Measurements from ENCODE around the gene PARVG.

GRCh38 chr22:44229331-44229730, 48.6 kb downstream of the PARVG start:
- TF ChIP-seq CTCF (IDR thresholded peaks at IDR 0.05; ENCODE audit: low read depth, low read length) = no peak
- TF ChIP-seq, protein P1, sequence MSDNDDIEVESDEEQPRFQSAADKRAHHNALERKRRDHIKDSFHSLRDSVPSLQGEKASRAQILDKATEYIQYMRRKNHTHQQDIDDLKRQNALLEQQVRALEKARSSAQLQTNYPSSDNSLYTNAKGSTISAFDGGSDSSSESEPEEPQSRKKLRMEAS (IDR thresholded peaks at IDR 0.05; ENCODE audit: low read depth, low read length) = no peak
- no peak for TF ChIP-seq POLR2A (IDR thresholded peaks at IDR 0.05; ENCODE audit: extremely low read depth, insufficient read length)

Measured in NB4 (cell line).